Keratinocyte (primary cell): Measurements from ENCODE around the gene TGFBR1. TPM values are rescaled to one million over a fixed set of nuclear protein-coding genes. Genes with fewer than 3 reads are reported as not detected.

ENCODE experiments used
- DNase-seq: peaks from one replicate; pipeline ENCODE4 v3.0.0-alpha.2; 2011; ENCODE audit warnings: low read depth, missing footprints, low spot score
- FAIRE-seq: peaks from 2 replicates; lab custom pipeline; 2011; peaks lifted over from hg19 to GRCh38; lab: Jason Lieb, UNC
- H2AFZ ChIP-seq: 2 replicates; pipeline ENCODE4 v1.6.0; 2012; ENCODE audit warnings: low read length, control low read depth, inconsistent platforms; ENCODE audit not compliant: control insufficient read depth
- H3K27ac ChIP-seq: 2 replicates; pipeline ENCODE4 v1.5.1; 2011; ENCODE audit warnings: low read length; ENCODE audit not compliant: control insufficient read depth, insufficient read depth
- H3K27me3 ChIP-seq: 3 replicates; pipeline ENCODE4 v1.6.0; 2011; ENCODE audit warnings: low read length; ENCODE audit not compliant: control insufficient read depth, insufficient read depth; ENCODE audit errors: extremely low read depth
- H3K36me3 ChIP-seq, 2 experiments: 2 replicates in 1 of 2; 3 replicates in 1 of 2; pipeline ENCODE4 v1.5.1; 2011; ENCODE audit warnings: low read length in 2 of 2, mild to moderate bottlenecking in 1 of 2; ENCODE audit not compliant: control insufficient read depth in 2 of 2, insufficient read depth in 2 of 2; ENCODE audit errors: extremely low read depth in 1 of 2
- H3K4me1 ChIP-seq: 3 replicates; pipeline ENCODE4 v1.5.1; 2011; ENCODE audit warnings: low read length; ENCODE audit not compliant: control insufficient read depth, insufficient read depth; ENCODE audit errors: extremely low read depth
- H3K4me2 ChIP-seq: 3 replicates; pipeline ENCODE4 v1.6.0; 2011; ENCODE audit warnings: low read depth, low read length; ENCODE audit not compliant: control insufficient read depth, insufficient read depth; ENCODE audit errors: extremely low read depth
- H3K4me3 ChIP-seq, 3 experiments: fragments of 200-600 bp in 1 of 3; sonication (generic) in 1 of 3; 2 replicates in 2 of 3; 3 replicates in 1 of 3; pipeline ENCODE4 v1.5.1; 2011 to 2016; ENCODE audit warnings: low read length in 3 of 3, mild to moderate bottlenecking in 3 of 3, control low read depth in 2 of 3, inconsistent platforms in 1 of 3, low read depth in 1 of 3, mixed read lengths in 1 of 3, mixed run types in 1 of 3, moderate library complexity in 1 of 3; ENCODE audit not compliant: control insufficient read depth in 2 of 3, insufficient read depth in 2 of 3; ENCODE audit errors: extremely low read depth in 1 of 3
- H3K79me2 ChIP-seq: 2 replicates; pipeline ENCODE4 v1.6.0; 2012; ENCODE audit warnings: low read length; ENCODE audit not compliant: control insufficient read depth, insufficient read depth
- H3K9ac ChIP-seq: 3 replicates; pipeline ENCODE4 v1.6.0; 2011; ENCODE audit warnings: low read length; ENCODE audit not compliant: control insufficient read depth, insufficient read depth; ENCODE audit errors: extremely low read depth
- H3K9me1 ChIP-seq: 3 replicates; pipeline ENCODE4 v1.6.0; 2011; ENCODE audit warnings: low read length; ENCODE audit not compliant: control insufficient read depth, insufficient read depth; ENCODE audit errors: extremely low read depth
- H3K9me3 ChIP-seq: 2 replicates; pipeline ENCODE4 v1.5.1; 2012; ENCODE audit warnings: low read depth, low read length; ENCODE audit not compliant: control insufficient read depth
- H4K20me1 ChIP-seq: 3 replicates; pipeline ENCODE4 v1.6.0; 2011; ENCODE audit warnings: low read length; ENCODE audit not compliant: control insufficient read depth, insufficient read depth; ENCODE audit errors: extremely low read depth
- EZH2 ChIP-seq: IDR thresholded peaks from one replicate; pipeline ENCODE4 v1.6.1; 2012; ENCODE audit warnings: inconsistent platforms, mild to moderate bottlenecking, low read length, moderate library complexity
- dilution Hi-C: fragments of 300-500 bp; cut with MboI; formaldehyde crosslinking; loops from one replicate; pipeline ENCODE4 v1.7.0; 2020; ENCODE audit warnings: low sequenced_read_pairs; ENCODE audit not compliant: extremely low pct_ligation_motif_present
- polyA plus RNA-seq, 5 experiments: library from polyadenylated mRNA; depleted of rRNA in 3 of 5; stranded (reverse) in 3 of 5; stranded (forward) in 1 of 5; unstranded in 1 of 5; fragments of >200 nt; gene quantifications; 1 replicate in 1 of 5; 2 replicates in 3 of 5; 3 replicates in 1 of 5; pipeline versions ENCODE4 v1.2.1 to v1.2.3, GENCODE V29; 2011 to 2012; ENCODE audit warnings: missing spikeins in 2 of 5, low read depth in 1 of 5, low replicate concordance in 1 of 5
- TF ChIP-seq, protein P1 (sequence below), 3 experiments: IDR thresholded peaks in 1 of 3; conservative IDR thresholded peaks in 1 of 3; optimal IDR thresholded peaks in 1 of 3; 2 replicates in 2 of 3; 3 replicates in 1 of 3; pipeline versions ENCODE3 to v1.5.1; 2011; ENCODE audit warnings: low read length in 3 of 3, mild to moderate bottlenecking in 3 of 3, moderate library complexity in 2 of 3, control low read depth in 1 of 3, inconsistent platforms in 1 of 3; ENCODE audit not compliant: insufficient read depth in 2 of 3; ENCODE audit errors: extremely low read depth in 1 of 3

TGFBR1 gene
- polyA plus RNA-seq, 1 donor (not counting 4 experiments of a cell fraction or from before 2014, with no cell fraction given): 55.0 TPM

DNA sequence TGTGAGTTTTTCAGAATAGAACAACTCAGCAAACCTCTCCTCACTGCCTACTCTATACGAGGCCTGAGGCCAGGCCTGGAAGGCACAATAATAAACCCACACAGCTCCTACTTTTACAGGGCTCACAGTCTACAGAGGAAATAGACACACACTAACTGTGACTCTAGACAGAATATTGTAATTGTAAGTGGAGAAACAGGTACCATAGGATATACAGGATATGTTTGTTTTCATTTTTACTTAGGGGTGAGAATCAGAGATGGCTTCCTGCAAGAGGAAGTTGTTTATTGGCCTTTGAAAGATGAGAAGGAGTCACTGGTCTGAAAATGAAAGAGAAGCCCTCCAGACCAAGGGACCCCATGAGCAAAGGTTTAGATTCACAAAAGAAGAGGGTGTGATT lies 35.8 kb upstream of the TGFBR1 start:
- dilution Hi-C loops: no loop called here
- H3K9me1 ChIP-seq: no peaks in the 10 kb centered on the region
- H3K27ac ChIP-seq: no peak overlapping the region
- no peaks in the 10 kb centered on the region for H3K79me2 ChIP-seq
- no peaks in the 10 kb centered on the region for H3K9me3 ChIP-seq
- H3K27me3 ChIP-seq: no peaks in the 10 kb centered on the region
- no peak overlapping the region for H3K4me2 ChIP-seq
- no peaks in the 10 kb centered on the region for H3K4me1 ChIP-seq
- no peak overlapping the region for H2AFZ ChIP-seq
- DNase-seq: no peak
- no peaks in the 10 kb centered on the region for H3K36me3 ChIP-seq
- TF ChIP-seq, protein P1, sequence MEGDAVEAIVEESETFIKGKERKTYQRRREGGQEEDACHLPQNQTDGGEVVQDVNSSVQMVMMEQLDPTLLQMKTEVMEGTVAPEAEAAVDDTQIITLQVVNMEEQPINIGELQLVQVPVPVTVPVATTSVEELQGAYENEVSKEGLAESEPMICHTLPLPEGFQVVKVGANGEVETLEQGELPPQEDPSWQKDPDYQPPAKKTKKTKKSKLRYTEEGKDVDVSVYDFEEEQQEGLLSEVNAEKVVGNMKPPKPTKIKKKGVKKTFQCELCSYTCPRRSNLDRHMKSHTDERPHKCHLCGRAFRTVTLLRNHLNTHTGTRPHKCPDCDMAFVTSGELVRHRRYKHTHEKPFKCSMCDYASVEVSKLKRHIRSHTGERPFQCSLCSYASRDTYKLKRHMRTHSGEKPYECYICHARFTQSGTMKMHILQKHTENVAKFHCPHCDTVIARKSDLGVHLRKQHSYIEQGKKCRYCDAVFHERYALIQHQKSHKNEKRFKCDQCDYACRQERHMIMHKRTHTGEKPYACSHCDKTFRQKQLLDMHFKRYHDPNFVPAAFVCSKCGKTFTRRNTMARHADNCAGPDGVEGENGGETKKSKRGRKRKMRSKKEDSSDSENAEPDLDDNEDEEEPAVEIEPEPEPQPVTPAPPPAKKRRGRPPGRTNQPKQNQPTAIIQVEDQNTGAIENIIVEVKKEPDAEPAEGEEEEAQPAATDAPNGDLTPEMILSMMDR (optimal IDR thresholded peaks at IDR 0.05 in 1 of 3, IDR thresholded peaks at IDR 0.05 in 1 of 3, conservative IDR thresholded peaks at IDR 0.05 in 1 of 3; ENCODE audit: extremely low read depth in 1 of 3, insufficient read depth in 2 of 3, low read length in 3 of 3): no peak
- TF ChIP-seq EZH2: no peak
- FAIRE-seq: no peak
- no peak overlapping the region for H3K9ac ChIP-seq
- no peak overlapping the region for H3K4me3 ChIP-seq
- no peaks in the 10 kb centered on the region for H4K20me1 ChIP-seq

DNA sequence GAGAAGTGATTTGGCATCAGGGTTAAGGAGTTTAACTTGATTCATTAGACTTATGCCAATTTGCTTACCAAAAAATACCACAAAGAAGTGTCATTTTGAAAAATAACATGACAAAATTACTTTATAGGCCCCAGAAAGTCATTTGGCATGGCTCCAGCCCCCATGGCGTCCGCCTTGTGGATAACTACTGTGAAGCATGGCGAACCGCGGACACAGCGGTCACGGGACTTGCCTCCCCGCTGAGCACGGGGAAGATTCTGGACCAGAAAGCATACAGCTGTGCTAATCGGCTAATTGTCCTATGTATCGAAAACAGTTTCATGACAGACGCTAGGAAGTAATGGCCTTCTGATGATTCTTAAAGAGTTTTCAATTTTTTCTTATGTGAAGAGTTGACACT lies 35.4 kb upstream of the TGFBR1 start:
- DNase-seq: no peak
- no peaks in the 10 kb centered on the region for H3K27me3 ChIP-seq
- H3K4me1 ChIP-seq: no peaks in the 10 kb centered on the region
- TF ChIP-seq, protein P1 (optimal IDR thresholded peaks at IDR 0.05 in 1 of 3, IDR thresholded peaks at IDR 0.05 in 1 of 3, conservative IDR thresholded peaks at IDR 0.05 in 1 of 3; ENCODE audit: extremely low read depth in 1 of 3, insufficient read depth in 2 of 3, low read length in 3 of 3): no peak
- TF ChIP-seq EZH2: no peak
- dilution Hi-C loops: no loop called here
- no peaks in the 10 kb centered on the region for H3K9me3 ChIP-seq
- H2AFZ ChIP-seq: no peak overlapping the region
- H3K79me2 ChIP-seq: no peaks in the 10 kb centered on the region
- no peak overlapping the region for H3K9ac ChIP-seq
- H3K9me1 ChIP-seq: no peaks in the 10 kb centered on the region
- H3K4me2 ChIP-seq: no peak overlapping the region
- H3K27ac ChIP-seq: no peak overlapping the region
- FAIRE-seq: no peak
- no peak overlapping the region for H3K4me3 ChIP-seq
- no peaks in the 10 kb centered on the region for H3K36me3 ChIP-seq
- H4K20me1 ChIP-seq: no peaks in the 10 kb centered on the region
